ENCODE data around the gene TRAPPC3L.

DNA sequence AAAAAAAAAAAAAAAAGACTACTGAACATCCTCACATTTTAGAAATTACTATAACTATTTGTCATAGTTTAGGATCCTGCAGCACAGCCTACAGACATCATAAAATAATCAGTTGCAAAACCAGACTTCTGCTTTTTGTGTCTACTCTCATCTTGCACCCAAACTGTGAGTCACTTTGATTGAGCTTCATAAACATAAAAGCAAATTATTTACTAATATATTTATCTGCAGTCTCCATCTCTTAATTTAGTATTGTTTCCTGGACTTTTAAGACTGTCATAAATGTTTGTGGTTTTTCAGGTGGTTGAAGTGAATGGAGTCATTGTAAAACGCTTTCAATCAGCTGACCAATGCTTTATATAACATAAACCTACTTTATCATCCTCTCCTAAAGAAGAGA, 99.1 kb downstream of the TRAPPC3L start:
- TF ChIP-seq, protein P1, sequence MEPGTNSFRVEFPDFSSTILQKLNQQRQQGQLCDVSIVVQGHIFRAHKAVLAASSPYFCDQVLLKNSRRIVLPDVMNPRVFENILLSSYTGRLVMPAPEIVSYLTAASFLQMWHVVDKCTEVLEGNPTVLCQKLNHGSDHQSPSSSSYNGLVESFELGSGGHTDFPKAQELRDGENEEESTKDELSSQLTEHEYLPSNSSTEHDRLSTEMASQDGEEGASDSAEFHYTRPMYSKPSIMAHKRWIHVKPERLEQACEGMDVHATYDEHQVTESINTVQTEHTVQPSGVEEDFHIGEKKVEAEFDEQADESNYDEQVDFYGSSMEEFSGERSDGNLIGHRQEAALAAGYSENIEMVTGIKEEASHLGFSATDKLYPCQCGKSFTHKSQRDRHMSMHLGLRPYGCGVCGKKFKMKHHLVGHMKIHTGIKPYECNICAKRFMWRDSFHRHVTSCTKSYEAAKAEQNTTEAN (CRISPR knock-in tag; IDR thresholded peaks at IDR 0.05) = no peak
- TF ChIP-seq, protein P2, sequence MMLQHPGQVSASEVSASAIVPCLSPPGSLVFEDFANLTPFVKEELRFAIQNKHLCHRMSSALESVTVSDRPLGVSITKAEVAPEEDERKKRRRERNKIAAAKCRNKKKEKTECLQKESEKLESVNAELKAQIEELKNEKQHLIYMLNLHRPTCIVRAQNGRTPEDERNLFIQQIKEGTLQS (IDR thresholded peaks at IDR 0.05) = no peak
- TF ChIP-seq, protein P2 (CRISPR knock-in tag; conservative IDR thresholded peaks at IDR 0.05) = no peak
- no peak for TF ChIP-seq EZH2 (IDR thresholded peaks at IDR 0.05; ENCODE audit: borderline replicate concordance, low read depth, low read length)
- no peak for TF ChIP-seq POLR2A (conservative IDR thresholded peaks at IDR 0.05)
- no peak for TF ChIP-seq MTF1 (CRISPR knock-in tag; IDR thresholded peaks at IDR 0.05; ENCODE audit: borderline replicate concordance)
- no peak for TF ChIP-seq TAF1 (IDR thresholded peaks at IDR 0.05; ENCODE audit: control insufficient read depth, extremely low read depth, insufficient read depth, low read length, severe bottlenecking)
- no peak for TF ChIP-seq ZNF316 (IDR thresholded peaks at IDR 0.05)
- TF ChIP-seq CTBP1 (IDR thresholded peaks at IDR 0.05; ENCODE audit: borderline replicate concordance) = no peak
- no peak for TF ChIP-seq FIP1L1 (IDR thresholded peaks at IDR 0.05; ENCODE audit: low read depth, low read length, poor library complexity, severe bottlenecking)
- no peak for TF ChIP-seq CREB1 (IDR thresholded peaks at IDR 0.05)
- no peak for TF ChIP-seq CREB1 (CRISPR knock-in tag; IDR thresholded peaks at IDR 0.05)
